K562 (cell line): ENCODE measurements around the gene MIEF2.

ENCODE experiments used
- FOSL1 ChIP-seq: fragments of 200-800 bp; sonication (Bioruptor generic); conservative IDR thresholded peaks from 2 replicates; pipeline ENCODE4 v1.6.1; 2016; ENCODE audit warnings: missing genetic modification characterization, missing compliant biosample characterization
- JUN ChIP-seq, 2 experiments: sonication (generic) in 1 of 2; formaldehyde crosslinking in 1 of 2; IDR thresholded peaks; 2 replicates each; pipeline versions ENCODE4 v1.6.1 to v1.8.0; 2012 to 2022; ENCODE audit warnings: borderline replicate concordance in 2 of 2, mild to moderate bottlenecking in 2 of 2, improper control_type of control experiment in 1 of 2, low read depth in 1 of 2, low read length in 1 of 2, missing genetic modification reagents in 1 of 2
- POLR2A ChIP-seq: fragments of 450-650 bp; conservative IDR thresholded peaks from 2 replicates; pipeline ENCODE4 v1.6.1; 2016
- TF ChIP-seq, protein P1 (sequence below): sonication (generic); formaldehyde crosslinking; IDR thresholded peaks from 2 replicates; pipeline ENCODE4 v1.5.0; 2020; ENCODE audit warnings: missing genetic modification reagents

DNA sequence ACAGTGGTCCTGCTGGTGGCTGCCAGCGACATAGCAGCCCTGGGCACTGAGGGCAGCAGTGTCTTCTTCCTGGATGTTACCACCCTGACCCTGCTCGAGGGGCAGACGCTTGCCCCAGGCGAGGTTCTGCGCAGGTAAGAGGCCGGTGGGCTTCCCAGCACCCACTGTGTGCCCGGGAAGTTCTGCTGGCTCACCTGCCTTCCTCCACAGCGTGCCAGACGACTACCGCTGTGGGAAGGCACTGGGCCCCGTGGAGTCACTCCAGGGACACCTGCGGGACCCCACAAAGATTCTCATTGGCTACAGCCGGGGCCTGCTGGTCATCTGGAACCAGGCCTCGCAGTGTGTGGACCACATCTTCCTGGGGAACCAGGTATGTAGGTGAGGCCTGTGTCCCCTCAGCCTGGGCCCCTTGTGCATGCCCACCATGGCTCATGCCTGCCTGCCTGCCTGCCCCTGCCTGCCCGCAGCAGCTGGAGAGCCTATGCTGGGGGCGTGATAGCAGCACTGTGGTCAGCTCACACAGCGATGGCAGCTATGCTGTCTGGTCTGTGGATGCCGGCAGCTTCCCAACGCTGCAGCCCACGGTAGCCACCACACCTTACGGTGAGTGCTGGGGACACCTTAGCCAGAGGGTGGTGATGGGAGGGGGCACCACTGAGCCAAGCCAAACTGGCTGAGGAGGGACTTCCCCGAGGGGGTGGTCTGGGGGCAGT lies 26.5 kb upstream of the MIEF2 start:
- TF ChIP-seq, protein P1, sequence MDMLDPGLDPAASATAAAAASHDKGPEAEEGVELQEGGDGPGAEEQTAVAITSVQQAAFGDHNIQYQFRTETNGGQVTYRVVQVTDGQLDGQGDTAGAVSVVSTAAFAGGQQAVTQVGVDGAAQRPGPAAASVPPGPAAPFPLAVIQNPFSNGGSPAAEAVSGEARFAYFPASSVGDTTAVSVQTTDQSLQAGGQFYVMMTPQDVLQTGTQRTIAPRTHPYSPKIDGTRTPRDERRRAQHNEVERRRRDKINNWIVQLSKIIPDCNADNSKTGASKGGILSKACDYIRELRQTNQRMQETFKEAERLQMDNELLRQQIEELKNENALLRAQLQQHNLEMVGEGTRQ (CRISPR knock-in tag) = no peak
- TF ChIP-seq FOSL1 (no peak), JUN (IDR thresholded peaks at IDR 0.05; ENCODE audit: borderline replicate concordance, low read depth, low read length) (no peak), JUN (CRISPR knock-in tag; IDR thresholded peaks at IDR 0.05; ENCODE audit: borderline replicate concordance) (no peak), POLR2A (no peak)
